IMR-90 (cell line): Measurements from ENCODE around the gene C1QTNF12. TPM values are rescaled to one million over a fixed set of nuclear protein-coding genes. Genes with fewer than 3 reads are reported as not detected.

ENCODE experiments used
- ATAC-seq: fragments of 200-7000 bp; cut with Tn5 transposase; 2 replicates; pipeline ENCODE4 v1.9.1; 2020; ENCODE audit warnings: low read depth, mild to moderate bottlenecking, moderate library complexity
- BruUV-seq: library from RNA; stranded (reverse); fragments of 400-500 nt; replicated peaks from 2 replicates; lab custom pipeline; 2021; lab: Mats Ljungman, UMichigan
- CTCF ChIA-PET: fragments of 300-600 bp; formaldehyde crosslinking; extraction: SDS; loops from one replicate; lab custom pipeline; 2021; ENCODE audit warnings: antibody characterized with exemption; lab: Yijun Ruan, JAX
- POLR2A ChIA-PET: fragments of 300-600 bp; sonication (Branson Sonifier 250); formaldehyde crosslinking; loops from one replicate; lab custom pipeline; 2022; ENCODE audit warnings: antibody characterized with exemption; ENCODE audit not compliant: unreplicated experiment; lab: Charles Lee
- DNase-seq: peaks from one replicate; pipeline ENCODE4 v3.0.0; 2013
- H2AFZ ChIP-seq: replicated peaks from 2 replicates; pipeline ENCODE3; 2013; ENCODE audit warnings: low read length, mild to moderate bottlenecking; ENCODE audit not compliant: poor library complexity
- H2AK5ac ChIP-seq: 2 replicates; pipeline ENCODE4 v1.6.1; 2013; ENCODE audit warnings: low read depth, low read length, inconsistent platforms
- H2AK9ac ChIP-seq: replicated peaks from 2 replicates; pipeline ENCODE3; 2013; ENCODE audit warnings: mild to moderate bottlenecking, low read depth, low read length, moderate library complexity; ENCODE audit not compliant: poor library complexity
- H2BK120ac ChIP-seq: 2 replicates; pipeline ENCODE4 v1.6.1; 2013; ENCODE audit warnings: low read depth, low read length, inconsistent platforms
- H2BK15ac ChIP-seq: 3 replicates; pipeline ENCODE4 v1.6.1; 2013; ENCODE audit warnings: low read depth, low read length, inconsistent platforms
- H2BK20ac ChIP-seq: 2 replicates; pipeline ENCODE4 v1.6.1; 2013; ENCODE audit warnings: low read depth, mild to moderate bottlenecking, inconsistent platforms, low read length, moderate library complexity
- H2BK5ac ChIP-seq: 2 replicates; pipeline ENCODE4 v1.6.1; 2013; ENCODE audit warnings: mild to moderate bottlenecking, low read depth, low read length, inconsistent platforms; ENCODE audit not compliant: poor library complexity, severe bottlenecking
- H3K14ac ChIP-seq: replicated peaks from 2 replicates; pipeline ENCODE4 v1.6.1; 2013; ENCODE audit warnings: low read depth, low read length, inconsistent platforms
- H3K18ac ChIP-seq: 2 replicates; pipeline ENCODE4 v1.6.1; 2013; ENCODE audit warnings: low read depth, low read length, control low read depth
- H3K23ac ChIP-seq: 2 replicates; pipeline ENCODE4 v1.6.1; 2013; ENCODE audit warnings: low read depth, low read length, inconsistent platforms
- H3K27ac ChIP-seq: 2 replicates; pipeline ENCODE4 v1.5.1; 2013; ENCODE audit warnings: mild to moderate bottlenecking, control low read depth, low read length; ENCODE audit not compliant: insufficient read depth
- H3K27me3 ChIP-seq: 2 replicates; pipeline ENCODE4 v1.6.1; 2013; ENCODE audit warnings: low read length; ENCODE audit not compliant: control insufficient read depth, insufficient read depth
- H3K36me3 ChIP-seq: 2 replicates; pipeline ENCODE4 v1.6.1; 2013; ENCODE audit warnings: low read length, mixed read lengths; ENCODE audit not compliant: control insufficient read depth, insufficient read depth
- H3K4ac ChIP-seq: 2 replicates; pipeline ENCODE4 v1.6.1; 2013; ENCODE audit warnings: low read depth, low read length, inconsistent platforms
- H3K4me1 ChIP-seq: 2 replicates; pipeline ENCODE4 v1.6.1; 2013; ENCODE audit warnings: low read length, mixed read lengths; ENCODE audit not compliant: control insufficient read depth, insufficient read depth
- H3K4me2 ChIP-seq: 2 replicates; pipeline ENCODE4 v1.6.1; 2013; ENCODE audit warnings: low read depth, mild to moderate bottlenecking, control low read depth, low read length, moderate library complexity
- H3K4me3 ChIP-seq: 2 replicates; pipeline ENCODE4 v1.5.1; 2013; ENCODE audit warnings: low read depth, mild to moderate bottlenecking, control low read depth, low read length, moderate library complexity; ENCODE audit not compliant: insufficient read depth
- H3K56ac ChIP-seq: 2 replicates; pipeline ENCODE4 v1.6.1; 2013; ENCODE audit warnings: low read length, inconsistent platforms; ENCODE audit not compliant: insufficient read depth; ENCODE audit errors: extremely low read depth
- H3K79me1 ChIP-seq, 2 experiments: 2 replicates each; pipeline ENCODE4 v1.6.1; 2013; ENCODE audit warnings: low read length in 2 of 2, inconsistent platforms in 1 of 2, low read depth in 1 of 2
- H3K9ac ChIP-seq: 2 replicates; pipeline ENCODE4 v1.6.1; 2013; ENCODE audit warnings: low read depth, low read length, control low read depth
- H3K9me1 ChIP-seq: 2 replicates; pipeline ENCODE4 v1.6.1; 2013; ENCODE audit warnings: low read length, inconsistent platforms; ENCODE audit not compliant: insufficient read depth
- H3K9me3 ChIP-seq: 2 replicates; pipeline ENCODE4 v1.6.1; 2013; ENCODE audit warnings: low read length; ENCODE audit not compliant: control insufficient read depth, insufficient read depth
- H4K20me1 ChIP-seq: 2 replicates; pipeline ENCODE4 v1.6.1; 2013; ENCODE audit warnings: low read length, inconsistent platforms; ENCODE audit not compliant: insufficient read depth
- H4K5ac ChIP-seq: 2 replicates; pipeline ENCODE4 v1.6.1; 2013; ENCODE audit warnings: mild to moderate bottlenecking, low read depth, low read length, control low read depth
- H4K8ac ChIP-seq, 2 experiments: 2 replicates each; pipeline ENCODE4 v1.6.1; 2013; ENCODE audit warnings: low read depth in 2 of 2, low read length in 2 of 2, control low read depth in 1 of 2, inconsistent platforms in 1 of 2
- H4K91ac ChIP-seq: 2 replicates; pipeline ENCODE4 v1.6.1; 2013; ENCODE audit warnings: low read depth, low read length, inconsistent platforms; ENCODE audit not compliant: insufficient read depth
- CEBPB ChIP-seq: IDR thresholded peaks from 2 replicates; pipeline ENCODE4 v1.6.1; 2012; ENCODE audit warnings: low read depth, low read length, improper control_type of control experiment
- MXI1 ChIP-seq: IDR thresholded peaks from 2 replicates; pipeline ENCODE4 v1.6.1; 2012; ENCODE audit warnings: low read depth, mild to moderate bottlenecking, low read length, moderate library complexity, borderline replicate concordance
- NFE2L2 ChIP-seq: fragments of 150-350 bp; IDR thresholded peaks from 2 replicates; pipeline ENCODE4 v1.6.1; 2016; ENCODE audit warnings: low read depth, mild to moderate bottlenecking, low read length
- RAD21 ChIP-seq: IDR thresholded peaks from 2 replicates; pipeline ENCODE4 v1.6.1; 2012; ENCODE audit warnings: low read length, improper control_type of control experiment
- RFX5 ChIP-seq: IDR thresholded peaks from 2 replicates; pipeline ENCODE4 v1.8.0; 2012; ENCODE audit warnings: low read depth, mild to moderate bottlenecking, low read length, moderate library complexity
- WGBS, 2 experiments: methylation state at CpG; one replicate each; pipeline versions ENCODE4 v1.1.5 to v1.1.7; 2013; ENCODE audit warnings: missing lambda C conversion rate in 2 of 2; ENCODE audit not compliant: insufficient read length in 1 of 2; ENCODE audit errors: extremely low coverage in 2 of 2; 5-methylcytosine and 5-hydroxymethylcytosine counted together
- dilution Hi-C: fragments of 300-500 bp; cut with HindIII; formaldehyde crosslinking; loops from one replicate; pipeline ENCODE4 v1.14.3; 2018; ENCODE audit warnings: low sequenced_read_pairs; ENCODE audit not compliant: unreplicated experiment
- in situ Hi-C: fragments of 300-500 bp; cut with MboI; formaldehyde crosslinking; loops from 3 replicates; pipeline ENCODE4 v1.14.3; 2019; ENCODE audit warnings: low sequenced_read_pairs, inconsistent platforms, mixed read lengths
- intact Hi-C: fragments of 100-400 bp; cut with micrococcal nuclease; formaldehyde crosslinking; loops from 2 replicates; pipeline ENCODE4 v1.10.0; 2022
- polyA plus RNA-seq, 3 experiments: library from polyadenylated mRNA; depleted of rRNA; stranded (reverse); fragments of >200 nt; gene quantifications; 2 replicates each; pipeline ENCODE4 v1.2.3, GENCODE V29; 2012; ENCODE audit warnings: low replicate concordance in 1 of 3
- total RNA-seq: library from RNA; depleted of rRNA; stranded (reverse); fragments of >200 nt; gene quantifications from 2 replicates; pipeline ENCODE4 v1.2.3, GENCODE V29; 2012
- TF ChIP-seq, protein P1 (sequence below): fragments of 150-350 bp; IDR thresholded peaks from 2 replicates; pipeline ENCODE4 v1.6.1; 2016; ENCODE audit warnings: low read depth, mild to moderate bottlenecking, low read length, moderate library complexity, borderline replicate concordance

The C1QTNF12 gene
- total and polyA plus RNA-seq, 2 of the 4 experiments (the other 2 are of a cell fraction), result 0.36 to 1.1 TPM

DNA sequence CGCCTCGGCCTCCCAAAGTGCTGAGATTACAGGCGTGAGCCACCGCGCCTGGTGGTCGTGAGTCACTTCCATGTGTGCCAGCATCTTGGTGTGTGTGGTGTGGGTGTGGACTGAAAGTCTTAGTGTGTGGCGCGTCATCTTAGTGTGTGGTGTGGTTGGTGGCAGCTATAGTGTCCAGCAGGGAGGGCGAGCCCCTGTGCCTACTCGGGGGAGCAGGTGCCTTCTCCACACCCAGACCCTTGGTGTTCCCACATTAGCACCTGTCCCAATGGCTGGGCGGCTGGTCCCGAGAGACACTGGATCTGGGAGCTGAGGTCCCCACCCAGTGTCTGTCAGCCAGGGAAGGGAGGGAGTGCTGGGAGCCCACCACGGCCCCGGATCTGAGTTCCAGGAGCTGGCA lies 36.5 kb upstream of the C1QTNF12 start:
- Histone ChIP-seq H3K14ac (no peak overlapping the region), H3K4me1 (peaks cover 6% of the 10 kb centered on the region; the same call in 1 of the 2 replicates), H4K5ac (no peak overlapping the region), H3K4ac (no peak overlapping the region), H3K18ac (no peak overlapping the region), H3K56ac (no peak overlapping the region), H3K9ac (no peak overlapping the region), H4K20me1 (no peaks in the 10 kb centered on the region; the same call in 1 of the 2 replicates), H2BK5ac (no peak overlapping the region), H3K23ac (no peak overlapping the region), H3K79me1 (no peaks in the 10 kb centered on the region), H3K9me1 (peaks cover 4% of the 10 kb centered on the region; the same call in 1 of the 2 replicates), H3K4me2 (no peak overlapping the region), H2AK9ac (peak overlapping the region; percentile 82), H2AK5ac (peak overlapping the region; percentile 36; the same call in 1 of the 2 replicates), H2AFZ (no peak overlapping the region), H4K8ac (no peak overlapping the region), H3K9me3 (no peaks in the 10 kb centered on the region), H2BK120ac (no peak overlapping the region), H4K91ac (peak overlapping the region; percentile 26; the same call in 1 of the 2 replicates), H2BK15ac (no peak overlapping the region), H3K36me3 (no peaks in the 10 kb centered on the region), H3K27me3 (no peaks in the 10 kb centered on the region), H3K27ac (no peak overlapping the region), H2BK20ac (no peak overlapping the region), H3K4me3 (no peak overlapping the region)
- ATAC-seq (no peak), DNase-seq (peak; percentile 55)
- CTCF ChIA-PET, result no interaction called here
- WGBS, 2 experiments, result 100% methylated on average over 6 of the region's 14 CpGs; no CpG with 5 or more reads in 1 of the 2 experiments
- in situ Hi-C loops (no loop called here), dilution Hi-C loops (no loop called here), intact Hi-C loops (no loop called here)
- TF ChIP-seq CEBPB (no peak), NFE2L2 (no peak), RAD21 (no peak), MXI1 (no peak), RFX5 (no peak)
- TF ChIP-seq, protein P1, sequence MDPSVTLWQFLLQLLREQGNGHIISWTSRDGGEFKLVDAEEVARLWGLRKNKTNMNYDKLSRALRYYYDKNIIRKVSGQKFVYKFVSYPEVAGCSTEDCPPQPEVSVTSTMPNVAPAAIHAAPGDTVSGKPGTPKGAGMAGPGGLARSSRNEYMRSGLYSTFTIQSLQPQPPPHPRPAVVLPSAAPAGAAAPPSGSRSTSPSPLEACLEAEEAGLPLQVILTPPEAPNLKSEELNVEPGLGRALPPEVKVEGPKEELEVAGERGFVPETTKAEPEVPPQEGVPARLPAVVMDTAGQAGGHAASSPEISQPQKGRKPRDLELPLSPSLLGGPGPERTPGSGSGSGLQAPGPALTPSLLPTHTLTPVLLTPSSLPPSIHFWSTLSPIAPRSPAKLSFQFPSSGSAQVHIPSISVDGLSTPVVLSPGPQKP, result no peak
- POLR2A ChIA-PET, result interaction anchor here (0.6 kb wide), 1 partner anchor 32 kb away, joined by 8 read pairs; no protein-coding TSS in a partner anchor
- BruUV-seq, result no TSS peak
